ENCODE data around the gene ETS1. TPM values are rescaled to one million over a fixed set of nuclear protein-coding genes. Genes with fewer than 3 reads are reported as not detected.
A peak's percentile ranks its signal among the peaks of the same experiment; 100 is the strongest.

The ETS1 gene
- 80.2 and 95.0 TPM in 2 replicates for total RNA-seq

- peak within 1 kb of the TSS; percentile 20 for H3K4me3 ChIP-seq (ENCODE audit: low read depth, low read length)
- no peak for DNase-seq (ENCODE audit: low read depth)
Observed at GRCh38 chr11:128587415-128587814, at the start of gene ETS1. Gene ETS1, minus strand, starts transcription at chr11:128587558. Its CDS starts 14,428 bp downstream, at chr11:128573130.

GRCh38 chr11:128634395-128634794 lies 47.0 kb upstream of the ETS1 start:
- no peak overlapping the region for H3K4me3 ChIP-seq (ENCODE audit: low read depth, low read length)
- no peak for DNase-seq (ENCODE audit: low read depth)
- TF ChIP-seq CTCF (IDR thresholded peaks at IDR 0.05; ENCODE audit: insufficient read depth, low read depth, low read length), result no peak

More at GRCh38 chr11:128587415-128587814, at the start of gene ETS1:
- TF ChIP-seq CTCF (IDR thresholded peaks at IDR 0.05; ENCODE audit: insufficient read depth, low read depth, low read length), result no peak

- DNase-seq (ENCODE audit: low read depth), result no peak
- TF ChIP-seq CTCF (IDR thresholded peaks at IDR 0.05; ENCODE audit: insufficient read depth, low read depth, low read length), result no peak
- no peak overlapping the region for H3K4me3 ChIP-seq (ENCODE audit: low read depth, low read length)
Observed at GRCh38 chr11:128633384-128633965, 46.1 kb upstream of the ETS1 start.

GRCh38 chr11:128632141-128632791 lies 44.9 kb upstream of the ETS1 start:
- peak; percentile 81 for TF ChIP-seq CTCF (IDR thresholded peaks at IDR 0.05; ENCODE audit: insufficient read depth, low read depth, low read length)
- DNase-seq (ENCODE audit: low read depth), result peak; percentile 64
- no peak overlapping the region for H3K4me3 ChIP-seq (ENCODE audit: low read depth, low read length)

GRCh38 chr11:128630367-128631230 lies 43.2 kb upstream of the ETS1 start:
- DNase-seq (ENCODE audit: low read depth), result peak; percentile 87
- TF ChIP-seq CTCF (IDR thresholded peaks at IDR 0.05; ENCODE audit: insufficient read depth, low read depth, low read length), result peak; percentile 91
- no peak overlapping the region for H3K4me3 ChIP-seq (ENCODE audit: low read depth, low read length)

- no peak for DNase-seq (ENCODE audit: low read depth)
- no peak for TF ChIP-seq CTCF (IDR thresholded peaks at IDR 0.05; ENCODE audit: insufficient read depth, low read depth, low read length)
Observed at GRCh38 chr11:128629516-128630106, 42.3 kb upstream of the ETS1 start.

More at GRCh38 chr11:128629516-128630106, 42.3 kb upstream of the ETS1 start:
- no peak overlapping the region for H3K4me3 ChIP-seq (ENCODE audit: low read depth, low read length)

Measured in fibroblast of villous mesenchyme (primary cell).